Stomach (tissue), 4 donors: ENCODE measurements around the gene PCSK9.

ENCODE experiments used
- CTCF ChIP-seq, 7 experiments: fragments of 450-650 bp in 4 of 7; fragments of 200-600 bp in 3 of 7; sonication (generic) in 3 of 7; IDR thresholded peaks; one replicate each; pipeline ENCODE4 v1.5.1; 2016 to 2019; ENCODE audit warnings: antibody characterized with exemption in 7 of 7, control low read depth in 2 of 7, mild to moderate bottlenecking in 1 of 7
- POLR2A ChIP-seq, 4 donors: fragments of 450-650 bp; IDR thresholded peaks; one replicate each; pipeline ENCODE4 v1.6.1; 2016; ENCODE audit warnings: antibody characterized with exemption in 4 of 4, control low read depth in 2 of 4, mild to moderate bottlenecking in 1 of 4, moderate library complexity in 1 of 4
- POLR2AphosphoS5 ChIP-seq, 3 donors: sonication (generic); formaldehyde crosslinking; IDR thresholded peaks; one replicate each; pipeline ENCODE4 v1.6.1; 2016; ENCODE audit warnings: antibody characterized with exemption in 3 of 3

DNA sequence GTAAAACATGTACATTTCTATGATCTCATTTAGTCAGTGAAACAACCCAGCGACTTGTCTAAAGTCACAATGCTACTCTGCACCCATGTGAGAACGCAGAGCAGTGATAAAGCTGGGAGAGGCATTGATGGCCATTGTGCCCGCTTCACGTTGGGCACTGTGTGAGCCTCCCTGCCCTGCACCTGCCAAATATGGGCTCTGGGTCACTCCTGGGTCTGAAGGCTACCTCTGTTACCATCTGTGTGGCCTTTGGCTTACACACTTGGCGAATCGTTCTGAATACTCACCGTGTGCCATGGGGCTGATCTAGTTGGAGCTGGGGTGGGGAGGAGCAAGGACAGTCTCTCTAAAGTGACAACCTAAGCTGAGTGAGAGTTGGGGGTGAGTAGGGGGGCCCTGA, 29.9 kb downstream of the PCSK9 start:
- TF ChIP-seq POLR2A (IDR thresholded peaks at IDR 0.05) (no peak), CTCF (IDR thresholded peaks at IDR 0.05) (no peak), POLR2AphosphoS5 (IDR thresholded peaks at IDR 0.05) (no peak)
